Mucosa of descending colon (tissue), 3 donors: ENCODE measurements around the gene RAB33B. TPM values are rescaled to one million over a fixed set of nuclear protein-coding genes. Genes with fewer than 3 reads are reported as not detected.
"Not testable (repeated sequence)": the region's sequence is repeated elsewhere in the genome, so short reads cannot be mapped to it uniquely, and the experiment has no call there.

Source experiments
- ATAC-seq: fragments of 200-7000 bp; cut with Tn5 transposase; one replicate; pipeline ENCODE4 v1.9.1; 2020; ENCODE audit warnings: mild to moderate bottlenecking, moderate library complexity
- DNase-seq, 3 donors: peaks; one replicate each; pipeline ENCODE4 v3.0.0-alpha.2; 2020
- H3K36me3 ChIP-seq: fragments of 200-600 bp; one replicate; pipeline ENCODE4 v1.8.0; 2021; ENCODE audit warnings: low read depth, mild to moderate bottlenecking
- H3K4me1 ChIP-seq: fragments of 200-600 bp; one replicate; pipeline ENCODE4 v1.8.0; 2021; ENCODE audit warnings: low read depth, mild to moderate bottlenecking
- H3K4me3 ChIP-seq: fragments of 200-600 bp; one replicate; pipeline ENCODE4 v1.8.0; 2021; ENCODE audit warnings: mild to moderate bottlenecking
- H3K9me3 ChIP-seq: fragments of 200-600 bp; one replicate; pipeline ENCODE4 v1.8.0; 2021; ENCODE audit warnings: mild to moderate bottlenecking
- CTCF ChIP-seq: fragments of 200-600 bp; IDR thresholded peaks from one replicate; pipeline ENCODE4 v1.8.0; 2022; ENCODE audit warnings: antibody characterized with exemption, mild to moderate bottlenecking
- intact Hi-C, 2 donors: fragments of 100-400 bp; cut with DNase I in 1 of 2; cut with micrococcal nuclease in 1 of 2; formaldehyde crosslinking; loops; one replicate each; pipeline versions ENCODE4 v1.11.0 to v1.11.1; 2022; cut with DNase I, micrococcal nuclease
- total RNA-seq, 3 donors: library from RNA; stranded (reverse); fragmentation: NEBNext Ultra II Directional in 2 of 3; extraction: Animal tissue kit (Norgen Biotek cat#: 25700) in 2 of 3; gene quantifications; one replicate each; pipeline versions ENCODE4 v1.2.1 to v1.2.4, GENCODE V29; 2021 to 2023
- donor health status: DM: no; HTN: no; CAD: no; lungs with moderate emphysema.
- donor health status: DM: no; HTN: no; CAD: no.
- donor health status: DM: no; HTN: yes; CAD: no.

RAB33B gene
- total RNA-seq, 3 donors from 2014 or later, result 4.5 to 10.0 (median 5.4) TPM

DNA sequence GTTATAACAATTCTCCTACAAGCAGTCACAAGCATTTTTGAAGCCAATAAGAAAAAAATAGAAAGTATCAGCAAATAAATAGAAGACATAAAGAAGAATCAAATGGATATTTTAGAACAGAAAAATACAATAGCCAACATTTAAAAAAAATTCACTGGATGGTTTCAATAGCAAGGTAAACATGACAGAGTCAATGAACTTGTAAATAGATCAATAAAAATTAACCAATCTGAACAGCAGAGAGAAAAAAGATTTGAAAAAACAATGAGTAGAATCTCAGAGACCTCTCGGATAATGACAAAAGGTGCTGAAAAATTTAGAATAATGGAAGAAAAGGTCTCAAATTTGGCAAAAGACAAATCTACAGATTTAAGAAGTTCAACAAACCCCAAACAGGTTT, 33.3 kb upstream of the RAB33B start:
- H3K4me1 ChIP-seq, result no peaks in the 10 kb centered on the region
- H3K4me3 ChIP-seq, result no peak overlapping the region
- H3K9me3 ChIP-seq, result no peaks in the 10 kb centered on the region
- DNase-seq (no peak), ATAC-seq (no peak)
- intact Hi-C loops, result no loop called here
- H3K36me3 ChIP-seq, result no peaks in the 10 kb centered on the region
- no peak for TF ChIP-seq CTCF

GRCh38 chr4:139436122-139436521, 17.8 kb upstream of the RAB33B start:
- ATAC-seq (no peak), DNase-seq (no peak)
- no peak for TF ChIP-seq CTCF
- H3K9me3 ChIP-seq, result peaks cover 9% of the 10 kb centered on the region
- no peaks in the 10 kb centered on the region for H3K4me1 ChIP-seq
- no peak overlapping the region for H3K4me3 ChIP-seq
- intact Hi-C loops, result no loop called here
- no peaks in the 10 kb centered on the region for H3K36me3 ChIP-seq

DNA sequence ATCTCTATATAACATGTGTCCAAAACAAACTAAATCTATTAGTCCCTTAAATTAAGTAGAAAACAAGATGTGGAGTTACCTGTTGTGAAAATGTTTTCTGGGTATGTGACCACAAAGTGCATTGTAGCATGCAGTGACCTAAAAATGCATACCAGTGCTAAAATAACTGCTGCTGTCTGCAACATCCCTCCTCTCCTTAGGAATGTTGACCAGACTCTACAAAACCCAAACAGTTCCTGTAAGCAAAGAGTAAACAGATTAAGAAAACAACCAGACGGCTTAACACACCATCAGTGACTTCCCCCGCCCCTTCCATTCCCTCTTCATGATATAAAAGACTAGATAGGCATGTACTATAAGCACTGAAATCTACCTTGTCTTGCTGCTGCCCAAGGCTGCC, 15.8 kb upstream of the RAB33B start:
- Histone ChIP-seq H3K36me3 (no peaks in the 10 kb centered on the region), H3K9me3 (peaks cover 9% of the 10 kb centered on the region), H3K4me1 (no peaks in the 10 kb centered on the region), H3K4me3 (no peak overlapping the region)
- no peak for ATAC-seq
- intact Hi-C loops, result no loop called here
- TF ChIP-seq CTCF, result no peak
- no peak for DNase-seq

- Histone ChIP-seq H3K36me3 (no peaks in the 10 kb centered on the region), H3K4me1 (no peaks in the 10 kb centered on the region), H3K4me3 (no peak overlapping the region), H3K9me3 (peaks cover 9% of the 10 kb centered on the region)
- intact Hi-C loops, result no loop called here
- ATAC-seq (no peak), DNase-seq (no peak)
- TF ChIP-seq CTCF, result no peak
Observed at GRCh38 chr4:139441029-139441428, 12.9 kb upstream of the RAB33B start.

- no peak for TF ChIP-seq CTCF
- ATAC-seq (no peak), DNase-seq (no peak)
- Histone ChIP-seq H3K9me3 (peaks cover 4% of the 10 kb centered on the region), H3K36me3 (no peaks in the 10 kb centered on the region), H3K4me1 (no peaks in the 10 kb centered on the region), H3K4me3 (no peak overlapping the region)
- intact Hi-C loops, result no loop called here
Observed at GRCh38 chr4:139443661-139444060, 10.3 kb upstream of the RAB33B start.

GRCh38 chr4:139444881-139445280, 9.0 kb upstream of the RAB33B start:
- H3K36me3 ChIP-seq, DNase-seq, ATAC-seq, H3K4me3 ChIP-seq, intact Hi-C loops, H3K4me1 ChIP-seq, H3K9me3 ChIP-seq: not testable (repeated sequence)

DNA sequence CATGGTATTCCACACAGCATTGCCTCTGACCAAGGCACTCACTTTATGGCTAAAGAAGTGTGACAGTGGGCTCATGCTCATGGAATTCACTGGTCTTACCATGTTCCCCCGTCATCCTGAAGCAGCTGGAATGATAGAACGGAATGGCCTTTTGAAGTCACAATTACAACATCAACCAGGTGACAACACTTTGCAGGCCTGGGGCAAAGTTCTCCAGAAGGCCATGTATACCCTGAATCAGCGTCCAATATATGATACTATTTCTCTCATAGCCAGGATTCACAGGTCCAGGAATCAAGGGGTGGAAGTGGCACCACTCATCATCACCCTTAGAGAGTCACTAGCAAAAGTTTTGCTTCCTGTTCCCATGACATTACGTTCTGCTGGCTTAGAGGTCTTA, 6.8 kb upstream of the RAB33B start:
- DNase-seq, ATAC-seq, intact Hi-C loops, H3K4me1 ChIP-seq, H3K4me3 ChIP-seq, H3K36me3 ChIP-seq, H3K9me3 ChIP-seq: not testable (repeated sequence)
